Embryonic facial prominence (tissue), 1 donor: ENCODE results near the gene KLRD1.
"Not testable (repeated sequence)": the region's sequence is repeated elsewhere in the genome, so short reads cannot be mapped to it uniquely, and the experiment has no call there.

ENCODE experiments used
- DNase-seq: peaks from one replicate; pipeline ENCODE4 v3.0.0-alpha.2; 2016; ENCODE audit errors: extremely low spot score

KLRD1 gene

DNA sequence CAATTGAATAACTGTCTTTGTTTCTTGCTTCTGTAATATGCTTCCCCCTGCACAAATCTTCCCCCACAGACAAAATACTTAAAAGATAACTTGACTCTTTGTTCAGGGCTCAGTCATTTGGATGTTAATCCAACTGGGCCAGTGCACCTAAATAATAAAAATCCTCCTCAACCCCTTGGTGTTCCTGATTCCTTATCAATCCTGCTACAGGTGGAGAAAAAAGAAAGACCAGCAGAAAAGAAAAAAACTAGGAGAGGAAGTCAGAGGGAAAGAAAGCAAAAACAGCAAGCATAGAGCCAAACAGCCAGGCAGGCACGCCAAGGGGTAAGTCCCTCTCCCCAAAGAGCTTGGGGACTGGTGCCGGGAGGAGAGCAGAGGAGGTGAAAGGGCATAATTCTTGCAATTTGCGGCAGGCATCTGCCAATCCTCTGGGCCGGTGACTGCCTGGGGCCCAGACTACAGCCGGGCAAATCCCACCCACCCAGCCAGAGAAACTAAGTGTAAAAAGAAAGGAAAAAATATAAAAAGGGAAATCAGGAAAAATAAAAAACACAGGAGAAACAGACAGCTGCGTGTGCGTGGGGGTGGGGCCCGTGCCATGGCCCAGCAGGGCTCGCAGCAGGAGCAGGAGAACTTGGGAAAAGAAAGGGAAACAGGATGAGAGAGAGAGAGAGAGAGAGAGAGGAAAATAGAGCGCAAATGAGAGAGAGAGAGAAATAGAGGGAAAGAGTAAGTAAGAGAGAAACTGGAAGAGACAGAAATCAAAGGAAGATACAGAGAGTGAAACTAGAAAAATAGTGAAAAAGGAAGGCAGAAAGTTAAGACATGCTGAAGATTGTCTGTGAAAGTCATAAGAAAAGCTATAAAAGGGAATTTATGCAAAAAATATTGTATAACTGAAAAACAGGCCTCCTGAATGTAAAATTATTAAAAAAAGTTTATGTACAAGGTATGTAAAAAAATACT, 60.8 kb downstream of the KLRD1 start:
- DNase-seq, result no peak

DNA sequence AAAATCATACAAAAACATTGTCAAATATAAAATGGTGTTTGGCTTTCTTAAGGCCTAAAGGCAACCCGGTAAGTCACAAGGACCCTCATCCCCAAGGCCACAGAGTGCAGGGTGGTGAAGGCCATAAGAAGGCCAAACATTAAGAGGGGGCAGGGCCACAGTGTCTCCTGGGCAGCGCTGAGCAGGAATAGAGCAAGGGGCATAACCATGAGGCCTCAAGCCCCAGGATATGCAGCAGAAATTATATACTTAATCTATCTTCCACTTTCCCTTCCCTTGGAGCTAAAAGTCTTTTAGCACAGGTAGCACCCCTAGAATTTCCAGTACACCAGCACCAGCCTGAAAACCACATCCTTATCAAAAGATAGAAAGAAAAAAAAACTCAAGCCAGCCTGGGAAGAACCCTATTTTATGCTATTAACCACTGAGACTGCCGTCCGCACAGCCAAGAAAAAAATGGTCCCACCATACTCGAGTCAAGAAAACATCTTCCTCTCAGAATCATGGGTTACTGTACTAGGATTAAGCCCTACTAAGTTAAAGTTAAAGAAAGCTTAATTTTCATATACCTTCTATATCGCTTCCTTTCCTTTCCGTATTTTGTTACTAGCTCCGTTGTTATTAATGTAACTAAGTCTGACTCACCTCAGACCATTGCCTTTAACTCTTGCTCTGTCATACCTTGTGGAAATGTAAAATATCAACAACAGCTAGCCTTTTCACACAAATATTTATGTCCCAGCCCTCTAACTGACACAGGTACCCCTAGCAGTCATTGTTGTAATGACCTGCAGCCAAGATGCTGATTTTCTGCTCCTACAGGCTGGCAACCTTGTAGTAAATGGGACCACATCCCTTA, 62.1 kb downstream of the KLRD1 start:
- DNase-seq, result no peak

- DNase-seq, result not testable (repeated sequence)
These were observed 64.3 kb downstream of the KLRD1 start for GRCh38 chr12:10371893-10372535.

GRCh38 chr12:10372559-10372958, 64.9 kb downstream of the KLRD1 start:
- DNase-seq, result no peak

GRCh38 chr12:10374624-10375018, 67.0 kb downstream of the KLRD1 start:
- DNase-seq, result no peak

DNA sequence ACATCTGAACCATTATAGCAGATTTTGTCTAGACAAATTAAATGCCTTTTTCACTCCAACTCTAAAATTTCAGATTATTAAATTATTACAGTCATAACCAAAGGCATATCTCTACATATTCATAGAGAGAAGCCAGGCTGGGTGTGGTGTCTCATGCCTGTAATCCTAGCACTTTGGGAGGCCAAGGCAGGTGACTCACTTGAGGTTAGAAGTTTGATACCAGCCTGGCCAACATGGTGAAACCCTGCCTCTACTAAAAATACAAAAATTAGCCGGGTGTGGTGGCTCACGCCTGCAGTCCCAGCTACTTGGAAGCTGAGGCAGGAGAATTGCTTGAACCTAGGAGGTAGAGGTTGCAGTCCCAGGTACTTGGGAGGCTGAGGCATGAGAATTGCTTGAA, 71.1 kb downstream of the KLRD1 start:
- DNase-seq, result not testable (repeated sequence)
